Measurements from ENCODE around the gene CDHR3. TPM values are rescaled to one million over a fixed set of nuclear protein-coding genes. Genes with fewer than 3 reads are reported as not detected.

The CDHR3 gene
- total RNA-seq, 4 donors from 2014 or later, result 4.3 to 29.5 (median 27.0) TPM

DNA sequence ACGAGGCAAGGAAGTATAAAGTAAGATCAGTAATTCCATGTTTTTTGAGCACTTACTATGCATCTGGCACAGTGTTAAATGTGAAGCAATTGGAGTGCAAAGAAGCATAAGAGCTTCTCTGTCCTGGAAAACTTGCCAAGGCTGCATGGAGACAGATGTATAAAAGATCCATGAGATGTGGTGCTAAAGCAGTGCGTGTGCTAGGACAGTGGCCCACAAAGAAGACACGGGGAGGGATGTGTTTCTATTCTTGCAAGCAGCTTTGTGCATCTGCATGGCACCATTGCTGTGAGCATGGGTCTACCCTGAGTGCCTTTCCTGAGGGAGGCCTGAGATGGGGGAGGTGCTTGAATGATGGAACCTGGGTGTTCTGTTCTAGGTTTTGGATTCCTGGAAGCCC, 5.1 kb upstream of the CDHR3 start:
- WGBS, 2 donors (ENCODE audit: low coverage in 1 of 2), result 31 to 73% methylated on average over 2 of the region's 3 CpGs
- peaks cover 0 to 25% (median 0%) of the 10 kb centered on the region in 3 donors for H3K4me1 ChIP-seq
- no peak overlapping the region for H3K4me3 ChIP-seq
- peaks cover 0 to 5% (median 0%) of the 10 kb centered on the region in 3 donors for H3K9me3 ChIP-seq
- TF ChIP-seq POLR2A (IDR thresholded peaks at IDR 0.05) (no peak), EP300 (IDR thresholded peaks at IDR 0.05) (no peak), POLR2AphosphoS5 (IDR thresholded peaks at IDR 0.05) (no peak)
- TF ChIP-seq, protein P1, sequence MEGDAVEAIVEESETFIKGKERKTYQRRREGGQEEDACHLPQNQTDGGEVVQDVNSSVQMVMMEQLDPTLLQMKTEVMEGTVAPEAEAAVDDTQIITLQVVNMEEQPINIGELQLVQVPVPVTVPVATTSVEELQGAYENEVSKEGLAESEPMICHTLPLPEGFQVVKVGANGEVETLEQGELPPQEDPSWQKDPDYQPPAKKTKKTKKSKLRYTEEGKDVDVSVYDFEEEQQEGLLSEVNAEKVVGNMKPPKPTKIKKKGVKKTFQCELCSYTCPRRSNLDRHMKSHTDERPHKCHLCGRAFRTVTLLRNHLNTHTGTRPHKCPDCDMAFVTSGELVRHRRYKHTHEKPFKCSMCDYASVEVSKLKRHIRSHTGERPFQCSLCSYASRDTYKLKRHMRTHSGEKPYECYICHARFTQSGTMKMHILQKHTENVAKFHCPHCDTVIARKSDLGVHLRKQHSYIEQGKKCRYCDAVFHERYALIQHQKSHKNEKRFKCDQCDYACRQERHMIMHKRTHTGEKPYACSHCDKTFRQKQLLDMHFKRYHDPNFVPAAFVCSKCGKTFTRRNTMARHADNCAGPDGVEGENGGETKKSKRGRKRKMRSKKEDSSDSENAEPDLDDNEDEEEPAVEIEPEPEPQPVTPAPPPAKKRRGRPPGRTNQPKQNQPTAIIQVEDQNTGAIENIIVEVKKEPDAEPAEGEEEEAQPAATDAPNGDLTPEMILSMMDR (IDR thresholded peaks at IDR 0.05), result no peak
- no peak for ATAC-seq
- no peaks in the 10 kb centered on the region for H3K27me3 ChIP-seq
- no peaks in the 10 kb centered on the region for H3K36me3 ChIP-seq
- H3K27ac ChIP-seq, result no peak overlapping the region

DNA sequence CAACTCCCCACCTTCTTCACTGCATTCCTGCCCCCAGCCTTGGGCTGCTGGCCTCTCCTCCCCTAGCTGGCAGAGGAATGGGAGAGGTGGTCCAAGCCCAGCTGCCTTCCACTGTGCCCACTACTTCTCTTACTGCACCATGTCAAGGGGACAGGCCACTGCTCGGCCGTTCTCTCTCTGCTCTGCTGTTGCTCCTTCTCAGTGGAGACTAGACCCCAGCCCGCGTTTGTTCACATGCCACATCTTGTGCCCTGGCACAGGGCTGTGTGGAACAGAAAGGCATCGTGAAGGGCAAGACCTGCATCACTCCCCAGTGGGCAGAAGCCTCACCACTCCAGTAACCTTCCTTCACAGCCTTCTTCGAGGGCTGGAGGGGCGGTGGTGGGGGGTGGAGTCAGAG, 711 bp upstream of the CDHR3 start:
- no peaks in the 10 kb centered on the region for H3K9me3 ChIP-seq
- H3K36me3 ChIP-seq, result no peaks in the 10 kb centered on the region
- no peak for ATAC-seq
- H3K27ac ChIP-seq, result peak overlapping the region; percentile 67 to 90 (median 82)
- 89% methylated on average over 3 of the region's 7 CpGs; no CpG with 5 or more reads in 1 of the 2 donors for WGBS, 2 donors (ENCODE audit: low coverage in 1 of 2)
- H3K4me3 ChIP-seq, result no peak overlapping the region
- H3K27me3 ChIP-seq, result no peaks in the 10 kb centered on the region
- TF ChIP-seq EP300 (IDR thresholded peaks at IDR 0.05) (no peak), POLR2AphosphoS5 (IDR thresholded peaks at IDR 0.05) (no peak), POLR2A (IDR thresholded peaks at IDR 0.05) (no peak)
- TF ChIP-seq, protein P1 (IDR thresholded peaks at IDR 0.05), result no peak
- H3K4me1 ChIP-seq, result peaks cover 0 to 39% (median 0%) of the 10 kb centered on the region in 3 donors

DNA sequence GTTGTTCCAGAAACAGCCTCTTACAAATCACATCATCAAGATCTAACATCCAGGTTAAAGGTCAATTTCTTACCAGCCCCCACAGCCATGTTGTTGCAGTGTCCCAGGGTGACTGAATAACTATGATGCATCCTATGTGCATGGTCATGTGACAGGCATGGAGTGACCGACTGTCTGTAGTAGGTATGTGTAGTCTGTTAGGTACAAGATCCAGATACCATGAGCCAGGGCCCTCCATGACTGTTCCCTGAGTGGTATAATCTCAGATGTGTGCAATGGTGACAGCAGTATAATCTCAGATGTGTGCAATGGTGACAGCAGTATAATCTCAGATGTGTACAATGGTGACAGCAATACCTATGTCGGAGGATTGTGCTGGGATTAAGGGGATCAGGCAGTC, 8.8 kb downstream of the CDHR3 start:
- no peak overlapping the region for H3K4me3 ChIP-seq
- H3K27ac ChIP-seq, result peak overlapping the region in 2 of 4 donors; percentile 48 to 70
- TF ChIP-seq, protein P1 (IDR thresholded peaks at IDR 0.05), result no peak
- TF ChIP-seq POLR2AphosphoS5 (IDR thresholded peaks at IDR 0.05) (no peak), POLR2A (IDR thresholded peaks at IDR 0.05) (no peak), EP300 (IDR thresholded peaks at IDR 0.05) (no peak)
- H3K27me3 ChIP-seq, result no peaks in the 10 kb centered on the region
- H3K9me3 ChIP-seq, result no peaks in the 10 kb centered on the region
- no peak for ATAC-seq
- WGBS, 2 donors (ENCODE audit: low coverage in 1 of 2), result 75 to 82% methylated on average over 1 of the region's 2 CpGs
- H3K4me1 ChIP-seq, result peaks cover 0 to 25% (median 3%) of the 10 kb centered on the region in 3 donors
- H3K36me3 ChIP-seq, result no peaks in the 10 kb centered on the region

DNA sequence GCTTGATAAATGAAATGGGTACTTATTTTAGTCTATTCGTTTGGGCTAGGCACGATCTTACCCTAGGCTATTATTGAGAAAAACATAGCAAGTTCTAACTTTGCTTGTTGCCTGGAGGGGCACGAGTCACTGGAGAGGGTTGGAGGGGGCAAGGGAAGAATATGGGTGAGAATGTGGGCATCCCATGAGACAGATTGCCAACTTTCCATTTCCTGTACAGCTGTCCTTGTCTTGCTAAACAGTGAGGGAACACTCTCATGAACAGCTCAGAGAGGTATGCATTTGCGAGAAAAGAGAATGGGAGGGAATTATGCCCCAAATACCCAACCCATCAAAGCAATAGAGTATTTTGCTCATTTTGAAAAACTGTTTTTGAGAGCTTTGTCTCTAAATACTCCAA, 9.2 kb downstream of the CDHR3 start:
- WGBS, 2 donors (ENCODE audit: low coverage in 1 of 2), result 40 to 41% methylated on average over 4 of the region's 4 CpGs
- H3K36me3 ChIP-seq, result no peaks in the 10 kb centered on the region
- H3K27ac ChIP-seq, result peak overlapping the region in 2 of 4 donors; percentile 48 to 70
- H3K4me3 ChIP-seq, result no peak overlapping the region
- TF ChIP-seq EP300 (IDR thresholded peaks at IDR 0.05) (no peak), POLR2A (IDR thresholded peaks at IDR 0.05) (no peak)
- ATAC-seq, result no peak
- H3K9me3 ChIP-seq, result no peaks in the 10 kb centered on the region
- peaks cover 0 to 25% (median 3%) of the 10 kb centered on the region in 3 donors for H3K4me1 ChIP-seq
- no peaks in the 10 kb centered on the region for H3K27me3 ChIP-seq

DNA sequence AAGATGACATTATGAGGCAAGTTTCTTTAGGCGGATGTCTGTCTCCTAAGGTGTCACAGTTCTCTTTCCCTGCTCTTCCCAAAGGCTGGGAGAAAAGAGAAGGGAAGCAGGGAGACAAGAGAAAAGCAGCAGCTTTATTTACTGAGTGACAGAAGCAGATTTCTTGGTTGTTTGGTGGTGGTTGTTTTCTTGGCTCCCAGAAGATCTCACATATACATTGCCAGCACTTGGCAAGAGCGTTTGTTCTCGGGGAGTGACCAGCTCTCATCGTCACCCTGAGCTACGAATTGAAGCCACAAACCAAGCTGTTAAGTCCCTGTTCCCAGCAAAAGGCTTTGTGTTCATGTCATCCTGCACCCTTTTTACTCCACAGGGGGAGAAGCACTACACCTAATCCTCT, 11.4 kb downstream of the CDHR3 start:
- no peak overlapping the region for H3K27ac ChIP-seq
- WGBS, 2 donors (ENCODE audit: low coverage in 1 of 2), result 79 to 100% methylated on average over 1 to 2 of the region's 5 CpGs
- H3K27me3 ChIP-seq, result no peaks in the 10 kb centered on the region
- H3K9me3 ChIP-seq, result no peaks in the 10 kb centered on the region
- ATAC-seq, result no peak
- H3K4me1 ChIP-seq, result peaks cover 0 to 29% (median 3%) of the 10 kb centered on the region in 3 donors
- H3K4me3 ChIP-seq, result no peak overlapping the region
- H3K36me3 ChIP-seq, result no peaks in the 10 kb centered on the region
- TF ChIP-seq EP300 (IDR thresholded peaks at IDR 0.05), result no peak
- no peak for TF ChIP-seq POLR2AphosphoS5 (IDR thresholded peaks at IDR 0.05)
- TF ChIP-seq, protein P1 (IDR thresholded peaks at IDR 0.05), result no peak
- no peak for TF ChIP-seq POLR2A (IDR thresholded peaks at IDR 0.05)

Measured in gastroesophageal sphincter (tissue), 4 donors.